ENCODE results near the gene BNIP5.
"Not testable (repeated sequence)": the region's sequence is repeated elsewhere in the genome, so short reads cannot be mapped to it uniquely, and the experiment has no call there.

Gene BNIP5

GRCh38 chr6:36343109-36343680 is 6.5 kb upstream of the BNIP5 start:
- TF ChIP-seq FOXP2 (optimal IDR thresholded peaks at IDR 0.05; ENCODE audit: control extremely low read depth, extremely low read length, insufficient read depth) (no peak), EZH2 (IDR thresholded peaks at IDR 0.05) (no peak), POLR2AphosphoS5 (IDR thresholded peaks at IDR 0.05; ENCODE audit: borderline replicate concordance, low read depth, low read length) (no peak)
- Histone ChIP-seq H3K4me3 (no peak overlapping the region), H3K9me3 (ENCODE audit: low read depth, low read length) (no peaks in the 10 kb centered on the region), H3K27ac (no peak overlapping the region), H3K9ac (ENCODE audit: insufficient read length) (no peak overlapping the region), H3K36me3 (ENCODE audit: insufficient read depth, low read length) (no peaks in the 10 kb centered on the region)
- DNase-seq (ENCODE audit: low read depth, low spot score) = no peak

GRCh38 chr6:36340618-36341454 is 4.1 kb upstream of the BNIP5 start:
- H3K9ac ChIP-seq (ENCODE audit: insufficient read length) = no peak overlapping the region
- no peak overlapping the region for H3K27ac ChIP-seq
- DNase-seq (ENCODE audit: low read depth, low spot score) = no peak
- H3K36me3 ChIP-seq (ENCODE audit: insufficient read depth, low read length) = no peaks in the 10 kb centered on the region
- TF ChIP-seq EZH2 (IDR thresholded peaks at IDR 0.05) (no peak), FOXP2 (optimal IDR thresholded peaks at IDR 0.05; ENCODE audit: control extremely low read depth, extremely low read length, insufficient read depth) (no peak), POLR2AphosphoS5 (IDR thresholded peaks at IDR 0.05; ENCODE audit: borderline replicate concordance, low read depth, low read length) (no peak)
- H3K4me3 ChIP-seq = no peak overlapping the region
- H3K9me3 ChIP-seq (ENCODE audit: low read depth, low read length) = no peaks in the 10 kb centered on the region

- no peaks in the 10 kb centered on the region for H3K36me3 ChIP-seq (ENCODE audit: insufficient read depth, low read length)
- no peak overlapping the region for H3K9ac ChIP-seq (ENCODE audit: insufficient read length)
- no peak overlapping the region for H3K4me3 ChIP-seq
- H3K27ac ChIP-seq = no peak overlapping the region
- TF ChIP-seq FOXP2 (optimal IDR thresholded peaks at IDR 0.05; ENCODE audit: control extremely low read depth, extremely low read length, insufficient read depth) = no peak
- TF ChIP-seq POLR2AphosphoS5 (IDR thresholded peaks at IDR 0.05; ENCODE audit: borderline replicate concordance, low read depth, low read length) = no peak
- no peak for TF ChIP-seq EZH2 (IDR thresholded peaks at IDR 0.05)
- no peaks in the 10 kb centered on the region for H3K9me3 ChIP-seq (ENCODE audit: low read depth, low read length)
- DNase-seq (ENCODE audit: low read depth, low spot score) = no peak
Observed at GRCh38 chr6:36340306-36340617, 3.6 kb upstream of the BNIP5 start.

- DNase-seq (ENCODE audit: low read depth, low spot score) = no peak
- Histone ChIP-seq H3K9me3 (ENCODE audit: low read depth, low read length) (no peaks in the 10 kb centered on the region), H3K4me3 (no peak overlapping the region), H3K27ac (no peak overlapping the region), H3K36me3 (ENCODE audit: insufficient read depth, low read length) (no peaks in the 10 kb centered on the region), H3K9ac (ENCODE audit: insufficient read length) (no peak overlapping the region)
- TF ChIP-seq POLR2AphosphoS5 (IDR thresholded peaks at IDR 0.05; ENCODE audit: borderline replicate concordance, low read depth, low read length) (no peak), EZH2 (IDR thresholded peaks at IDR 0.05) (no peak)
Observed at GRCh38 chr6:36339146-36339545, 2.5 kb upstream of the BNIP5 start.

GRCh38 chr6:36338223-36338622 is 1.5 kb upstream of the BNIP5 start:
- H3K9ac ChIP-seq (ENCODE audit: insufficient read length); H3K4me3 ChIP-seq; DNase-seq (ENCODE audit: low read depth, low spot score); H3K36me3 ChIP-seq (ENCODE audit: insufficient read depth, low read length); H3K27ac ChIP-seq; H3K9me3 ChIP-seq (ENCODE audit: low read depth, low read length): not testable (repeated sequence)

- TF ChIP-seq EZH2 (IDR thresholded peaks at IDR 0.05) = no peak
- TF ChIP-seq POLR2AphosphoS5 (IDR thresholded peaks at IDR 0.05; ENCODE audit: borderline replicate concordance, low read depth, low read length) = no peak
- no peak for TF ChIP-seq FOXP2 (optimal IDR thresholded peaks at IDR 0.05; ENCODE audit: control extremely low read depth, extremely low read length, insufficient read depth)
- Histone ChIP-seq H3K9ac (ENCODE audit: insufficient read length) (no peak overlapping the region), H3K9me3 (ENCODE audit: low read depth, low read length) (no peaks in the 10 kb centered on the region), H3K4me3 (no peak overlapping the region), H3K36me3 (ENCODE audit: insufficient read depth, low read length) (no peaks in the 10 kb centered on the region), H3K27ac (no peak overlapping the region)
- DNase-seq (ENCODE audit: low read depth, low spot score) = no peak
Observed at GRCh38 chr6:36337814-36338213, 1.1 kb upstream of the BNIP5 start.

GRCh38 chr6:36336208-36336710 is 429 bp downstream of the BNIP5 start:
- Histone ChIP-seq H3K36me3 (ENCODE audit: insufficient read depth, low read length) (no peaks in the 10 kb centered on the region), H3K9ac (ENCODE audit: insufficient read length) (no peak overlapping the region), H3K4me3 (no peak overlapping the region), H3K9me3 (ENCODE audit: low read depth, low read length) (no peaks in the 10 kb centered on the region), H3K27ac (no peak overlapping the region)
- no peak for DNase-seq (ENCODE audit: low read depth, low spot score)
- TF ChIP-seq POLR2AphosphoS5 (IDR thresholded peaks at IDR 0.05; ENCODE audit: borderline replicate concordance, low read depth, low read length) (no peak), FOXP2 (optimal IDR thresholded peaks at IDR 0.05; ENCODE audit: control extremely low read depth, extremely low read length, insufficient read depth) (no peak), EZH2 (IDR thresholded peaks at IDR 0.05) (no peak)

GRCh38 chr6:36335465-36336207 is 1.1 kb downstream of the BNIP5 start:
- no peak for DNase-seq (ENCODE audit: low read depth, low spot score)
- H3K36me3 ChIP-seq (ENCODE audit: insufficient read depth, low read length) = no peaks in the 10 kb centered on the region
- TF ChIP-seq POLR2AphosphoS5 (IDR thresholded peaks at IDR 0.05; ENCODE audit: borderline replicate concordance, low read depth, low read length) (no peak), FOXP2 (optimal IDR thresholded peaks at IDR 0.05; ENCODE audit: control extremely low read depth, extremely low read length, insufficient read depth) (no peak), EZH2 (IDR thresholded peaks at IDR 0.05) (no peak)

More at GRCh38 chr6:36335465-36336207, 1.1 kb downstream of the BNIP5 start:
- Histone ChIP-seq H3K9ac (ENCODE audit: insufficient read length) (no peak overlapping the region), H3K9me3 (ENCODE audit: low read depth, low read length) (no peaks in the 10 kb centered on the region), H3K27ac (no peak overlapping the region), H3K4me3 (no peak overlapping the region)
